ENCODE measurements around the gene KAZN.

DNA sequence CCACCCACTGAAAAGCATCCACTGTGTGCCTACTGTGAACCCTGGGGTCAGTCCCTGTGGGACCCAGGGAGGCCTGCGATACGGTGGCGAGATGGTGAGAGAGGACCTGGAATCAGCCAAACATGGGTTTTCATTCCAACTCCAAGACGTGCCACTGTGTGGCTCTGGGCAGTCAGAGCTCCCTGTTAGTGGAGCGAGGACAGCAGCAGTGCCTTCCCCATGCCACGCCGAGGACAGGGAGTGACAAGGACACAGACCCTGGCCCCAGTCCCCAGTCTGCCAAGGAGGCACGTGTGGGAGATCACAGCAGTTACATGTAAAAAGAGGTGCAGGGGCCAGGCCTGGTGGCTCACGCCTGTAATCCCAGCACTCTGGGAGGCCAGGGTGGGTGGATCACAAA, 504.2 kb downstream of the KAZN start:
- TF ChIP-seq CTCF (IDR thresholded peaks at IDR 0.05) = no peak
- TF ChIP-seq EP300 (IDR thresholded peaks at IDR 0.05) = no peak
- no peak for TF ChIP-seq POLR2A (IDR thresholded peaks at IDR 0.05)
